H1 (cell line): ENCODE data around the gene MED12L.
A peak's percentile ranks its signal among the peaks of the same experiment; 100 is the strongest.

Experiments
- ASH2L ChIP-seq: fragments of 200-600, 300-600 bp; sonication (generic); IDR thresholded peaks from one replicate; pipeline ENCODE4 v1.7.1; 2017; ENCODE audit warnings: low read length
- CEBPB ChIP-seq: IDR thresholded peaks from 2 replicates; pipeline ENCODE4 v1.6.1; 2012; ENCODE audit warnings: low read depth, low read length
- EP300 ChIP-seq, 2 experiments: IDR thresholded peaks; 1 replicate in 1 of 2; 2 replicates in 1 of 2; pipeline ENCODE4 v1.6.1; 2011 to 2012; ENCODE audit warnings: low read depth in 2 of 2, low read length in 2 of 2, mild to moderate bottlenecking in 2 of 2, borderline replicate concordance in 1 of 2, inconsistent platforms in 1 of 2, moderate library complexity in 1 of 2
- JUND ChIP-seq: IDR thresholded peaks from 2 replicates; pipeline ENCODE4 v1.6.1; 2011; ENCODE audit warnings: mild to moderate bottlenecking, improper control_type of control experiment, low read length
- POLR2A ChIP-seq, 2 experiments: IDR thresholded peaks; 1 replicate in 1 of 2; 2 replicates in 1 of 2; pipeline ENCODE4 v1.6.1; 2011; ENCODE audit warnings: low read depth in 2 of 2, low read length in 2 of 2, mild to moderate bottlenecking in 2 of 2; ENCODE audit errors: control extremely low read depth in 1 of 2
- RAD21 ChIP-seq, 2 experiments: IDR thresholded peaks in 1 of 2; conservative IDR thresholded peaks in 1 of 2; 2 replicates each; pipeline ENCODE4 v1.6.1; 2011; ENCODE audit warnings: low read depth in 2 of 2, low read length in 2 of 2, improper control_type of control experiment in 1 of 2, inconsistent platforms in 1 of 2, mild to moderate bottlenecking in 1 of 2, moderate library complexity in 1 of 2
- RNF2 ChIP-seq: fragments of 200-900, 300-1000 bp; sonication (generic); IDR thresholded peaks from 2 replicates; pipeline ENCODE4 v1.7.1; 2016; ENCODE audit warnings: borderline replicate concordance, low read depth, mild to moderate bottlenecking, antibody characterized with exemption, low read length; ENCODE audit not compliant: poor library complexity, severe bottlenecking; ENCODE audit errors: missing control alignments
- RXRA ChIP-seq: IDR thresholded peaks from 2 replicates; pipeline ENCODE4 v1.6.1; 2011; ENCODE audit warnings: low read depth, mild to moderate bottlenecking, low read length, moderate library complexity; ENCODE audit not compliant: insufficient read depth
- SUZ12 ChIP-seq: fragments of 200-600 bp; sonication (generic); IDR thresholded peaks from 2 replicates; pipeline ENCODE4 v1.6.1; 2012; ENCODE audit warnings: mild to moderate bottlenecking, inconsistent platforms, low read length, moderate library complexity, mixed read lengths
- TBP ChIP-seq: IDR thresholded peaks from 2 replicates; pipeline ENCODE4 v1.6.1; 2011; ENCODE audit warnings: low read depth, low read length, improper control_type of control experiment
- TF ChIP-seq, protein P1 (sequence below), 3 experiments: IDR thresholded peaks; 1 replicate in 2 of 3; 2 replicates in 1 of 3; pipeline versions ENCODE4 v1.5.1 to v1.6.1; 2011; ENCODE audit warnings: low read length in 3 of 3, mild to moderate bottlenecking in 3 of 3, inconsistent platforms in 2 of 3, low read depth in 1 of 3, moderate library complexity in 1 of 3; ENCODE audit not compliant: insufficient read depth in 1 of 3; ENCODE audit errors: control extremely low read depth in 1 of 3
- TF ChIP-seq, protein P2 (sequence below): IDR thresholded peaks from 2 replicates; pipeline ENCODE4 v1.6.1; 2012; ENCODE audit warnings: low read length, inconsistent platforms
- TF ChIP-seq, protein P3 (sequence below): IDR thresholded peaks from 2 replicates; pipeline ENCODE4 v1.6.1; 2012; ENCODE audit warnings: inconsistent platforms
- TF ChIP-seq, protein P4 (sequence below): IDR thresholded peaks from 2 replicates; pipeline ENCODE4 v1.6.1; 2011; ENCODE audit warnings: low read length, improper control_type of control experiment

DNA sequence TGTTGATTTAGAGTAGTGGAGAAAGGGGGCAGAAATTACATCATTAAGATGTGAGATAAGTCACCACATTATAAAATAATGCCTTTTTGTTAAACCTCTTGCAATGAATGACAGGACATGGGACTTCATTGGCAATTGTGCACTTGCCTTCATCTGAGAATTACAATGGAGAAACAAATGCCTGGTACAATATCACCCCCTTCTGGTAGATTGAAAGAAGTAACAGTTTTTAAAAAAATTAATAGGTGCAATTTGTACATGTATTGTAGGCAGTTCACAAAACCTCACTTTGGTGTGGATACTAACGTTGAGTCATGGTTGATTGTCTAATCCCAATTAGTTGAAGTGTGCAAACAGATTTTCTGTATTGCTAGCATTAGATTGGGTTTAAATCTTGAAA, 197.5 kb downstream of the MED12L start:
- TF ChIP-seq, protein P1, sequence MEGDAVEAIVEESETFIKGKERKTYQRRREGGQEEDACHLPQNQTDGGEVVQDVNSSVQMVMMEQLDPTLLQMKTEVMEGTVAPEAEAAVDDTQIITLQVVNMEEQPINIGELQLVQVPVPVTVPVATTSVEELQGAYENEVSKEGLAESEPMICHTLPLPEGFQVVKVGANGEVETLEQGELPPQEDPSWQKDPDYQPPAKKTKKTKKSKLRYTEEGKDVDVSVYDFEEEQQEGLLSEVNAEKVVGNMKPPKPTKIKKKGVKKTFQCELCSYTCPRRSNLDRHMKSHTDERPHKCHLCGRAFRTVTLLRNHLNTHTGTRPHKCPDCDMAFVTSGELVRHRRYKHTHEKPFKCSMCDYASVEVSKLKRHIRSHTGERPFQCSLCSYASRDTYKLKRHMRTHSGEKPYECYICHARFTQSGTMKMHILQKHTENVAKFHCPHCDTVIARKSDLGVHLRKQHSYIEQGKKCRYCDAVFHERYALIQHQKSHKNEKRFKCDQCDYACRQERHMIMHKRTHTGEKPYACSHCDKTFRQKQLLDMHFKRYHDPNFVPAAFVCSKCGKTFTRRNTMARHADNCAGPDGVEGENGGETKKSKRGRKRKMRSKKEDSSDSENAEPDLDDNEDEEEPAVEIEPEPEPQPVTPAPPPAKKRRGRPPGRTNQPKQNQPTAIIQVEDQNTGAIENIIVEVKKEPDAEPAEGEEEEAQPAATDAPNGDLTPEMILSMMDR (IDR thresholded peaks at IDR 0.05; ENCODE audit: control extremely low read depth in 1 of 3, insufficient read depth in 1 of 3, low read depth in 1 of 3, low read length in 3 of 3) = peak in 2 of 3 experiments; percentile 53 to 57; a peak in 2 of 4 replicates
- TF ChIP-seq JUND = no peak
- no peak for TF ChIP-seq ASH2L
- no peak for TF ChIP-seq POLR2A (IDR thresholded peaks at IDR 0.05; ENCODE audit: control extremely low read depth in 1 of 2, low read depth in 2 of 2, low read length in 2 of 2)
- TF ChIP-seq RAD21 (IDR thresholded peaks at IDR 0.05 in 1 of 2, conservative IDR thresholded peaks at IDR 0.05 in 1 of 2; ENCODE audit: low read depth in 2 of 2, low read length in 2 of 2) = peak; percentile 79
- no peak for TF ChIP-seq SUZ12
- TF ChIP-seq, protein P2, sequence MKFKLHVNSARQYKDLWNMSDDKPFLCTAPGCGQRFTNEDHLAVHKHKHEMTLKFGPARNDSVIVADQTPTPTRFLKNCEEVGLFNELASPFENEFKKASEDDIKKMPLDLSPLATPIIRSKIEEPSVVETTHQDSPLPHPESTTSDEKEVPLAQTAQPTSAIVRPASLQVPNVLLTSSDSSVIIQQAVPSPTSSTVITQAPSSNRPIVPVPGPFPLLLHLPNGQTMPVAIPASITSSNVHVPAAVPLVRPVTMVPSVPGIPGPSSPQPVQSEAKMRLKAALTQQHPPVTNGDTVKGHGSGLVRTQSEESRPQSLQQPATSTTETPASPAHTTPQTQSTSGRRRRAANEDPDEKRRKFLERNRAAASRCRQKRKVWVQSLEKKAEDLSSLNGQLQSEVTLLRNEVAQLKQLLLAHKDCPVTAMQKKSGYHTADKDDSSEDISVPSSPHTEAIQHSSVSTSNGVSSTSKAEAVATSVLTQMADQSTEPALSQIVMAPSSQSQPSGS = no peak
- TF ChIP-seq, protein P3, sequence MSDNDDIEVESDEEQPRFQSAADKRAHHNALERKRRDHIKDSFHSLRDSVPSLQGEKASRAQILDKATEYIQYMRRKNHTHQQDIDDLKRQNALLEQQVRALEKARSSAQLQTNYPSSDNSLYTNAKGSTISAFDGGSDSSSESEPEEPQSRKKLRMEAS = no peak
- TF ChIP-seq RXRA = no peak
- TF ChIP-seq RNF2 = no peak
- no peak for TF ChIP-seq TBP
- no peak for TF ChIP-seq CEBPB
- TF ChIP-seq, protein P4, sequence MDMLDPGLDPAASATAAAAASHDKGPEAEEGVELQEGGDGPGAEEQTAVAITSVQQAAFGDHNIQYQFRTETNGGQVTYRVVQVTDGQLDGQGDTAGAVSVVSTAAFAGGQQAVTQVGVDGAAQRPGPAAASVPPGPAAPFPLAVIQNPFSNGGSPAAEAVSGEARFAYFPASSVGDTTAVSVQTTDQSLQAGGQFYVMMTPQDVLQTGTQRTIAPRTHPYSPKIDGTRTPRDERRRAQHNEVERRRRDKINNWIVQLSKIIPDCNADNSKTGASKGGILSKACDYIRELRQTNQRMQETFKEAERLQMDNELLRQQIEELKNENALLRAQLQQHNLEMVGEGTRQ = no peak
- no peak for TF ChIP-seq EP300 (IDR thresholded peaks at IDR 0.05; ENCODE audit: borderline replicate concordance in 1 of 2, low read depth in 2 of 2, low read length in 2 of 2)
